Subcutaneous abdominal adipose tissue (tissue), 5 donors: Measurements from ENCODE around the gene ARID3A.
A peak's percentile ranks its signal among the peaks of the same experiment; 100 is the strongest.
"Not testable (repeated sequence)": the region's sequence is repeated elsewhere in the genome, so short reads cannot be mapped to it uniquely, and the experiment has no call there.

ENCODE experiments used
- H3K27ac ChIP-seq: one replicate; pipeline ENCODE4 v1.7.0; 2013; ENCODE audit warnings: low read depth, mild to moderate bottlenecking, inconsistent platforms, low read length, moderate library complexity
- H3K27me3 ChIP-seq, 5 donors: one replicate each; pipeline ENCODE4 v1.7.0; 2013; ENCODE audit warnings: low read length in 5 of 5, inconsistent platforms in 1 of 5; ENCODE audit not compliant: control insufficient read depth in 5 of 5, insufficient read depth in 4 of 5
- H3K36me3 ChIP-seq, 5 donors: one replicate each; pipeline ENCODE4 v1.7.0; 2013; ENCODE audit warnings: low read length in 5 of 5; ENCODE audit not compliant: control insufficient read depth in 5 of 5, insufficient read depth in 5 of 5
- H3K4me1 ChIP-seq, 5 donors: one replicate each; pipeline ENCODE4 v1.7.0; 2013; ENCODE audit warnings: low read length in 5 of 5, mild to moderate bottlenecking in 3 of 5, moderate library complexity in 1 of 5; ENCODE audit not compliant: control insufficient read depth in 5 of 5, insufficient read depth in 5 of 5
- H3K4me3 ChIP-seq, 5 donors: one replicate each; pipeline ENCODE4 v1.7.0; 2013; ENCODE audit warnings: low read length in 5 of 5, low read depth in 1 of 5
- H3K9ac ChIP-seq, 5 donors: one replicate each; pipeline ENCODE4 v1.7.0; 2013; ENCODE audit warnings: low read length in 5 of 5, mild to moderate bottlenecking in 4 of 5, moderate library complexity in 3 of 5
- H3K9me3 ChIP-seq, 5 donors: one replicate each; pipeline ENCODE4 v1.7.0; 2013; ENCODE audit warnings: low read length in 5 of 5; ENCODE audit not compliant: control insufficient read depth in 5 of 5
- donor health status: healthy.
- donor health status: healthy.
- donor health status: healthy.
- donor health status: healthy.
- donor health status: healthy.

ARID3A gene

DNA sequence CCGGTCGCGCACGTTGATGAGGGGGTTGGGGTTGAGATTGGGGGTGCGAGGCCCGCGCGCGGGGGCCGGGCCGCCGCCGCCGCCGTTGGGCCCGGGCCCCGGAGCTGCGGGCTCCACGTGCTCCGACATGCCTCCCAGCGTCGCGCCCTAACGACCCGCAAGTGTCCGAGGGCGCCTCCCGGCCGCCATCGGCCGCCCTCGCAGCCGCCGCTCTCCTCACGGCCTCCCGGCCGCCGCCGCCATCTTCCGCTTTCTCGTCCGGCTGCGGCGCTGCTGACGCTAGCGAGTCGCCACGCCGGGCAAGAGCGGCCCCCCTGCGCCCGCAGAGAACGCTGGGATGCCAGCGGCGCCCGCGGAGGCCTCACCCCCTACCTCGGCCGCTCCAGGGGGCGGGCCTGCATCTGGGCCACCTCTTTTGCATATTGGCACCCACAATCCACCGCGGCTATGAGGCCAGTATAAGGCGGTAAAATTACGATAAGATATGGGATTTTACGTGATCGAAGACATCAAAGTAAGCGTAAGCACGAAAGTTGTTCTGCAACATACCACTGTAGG, 95.1 kb downstream of the ARID3A start, which contains the start of gene TMEM259:
Gene TMEM259, minus strand, starts transcription at position 256 of the 558 bp plus-strand sequence. Its CDS starts 127 bp downstream, at position 129.
- Histone ChIP-seq H3K9me3 (no peaks in the 10 kb centered on the region), H3K36me3 (no peaks in the 10 kb centered on the region), H3K27me3 (no peaks in the 10 kb centered on the region), H3K9ac (peak within 1 kb of the TSS; percentile 63 to 96 (median 94)), H3K4me3 (peak within 1 kb of the TSS; percentile 80 to 94 (median 89)), H3K27ac (peak within 1 kb of the TSS; percentile 90), H3K4me1 (peaks cover 13 to 55% (median 48%) of the 10 kb centered on the region in 5 donors)

DNA sequence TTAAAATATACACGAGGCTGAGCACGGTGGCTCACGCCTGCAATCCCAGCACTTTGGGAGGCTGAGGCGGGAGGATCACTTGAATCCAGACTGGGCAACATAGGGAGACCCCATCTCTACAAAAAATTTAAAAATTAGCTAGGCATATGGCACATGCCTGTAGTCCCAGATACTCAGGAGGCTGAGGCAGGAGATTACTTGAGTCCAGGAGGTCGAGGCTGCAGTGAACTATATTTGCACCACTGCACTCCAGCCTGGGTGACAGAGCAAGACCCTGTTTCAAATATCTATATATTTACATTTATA, 98.0 kb downstream of the ARID3A start:
- H3K9ac ChIP-seq, H3K9me3 ChIP-seq, H3K4me3 ChIP-seq, H3K36me3 ChIP-seq, H3K27me3 ChIP-seq, H3K27ac ChIP-seq: not testable (repeated sequence)
- H3K4me1 ChIP-seq, result peaks cover 3 to 50% (median 44%) of the 10 kb centered on the region in 5 donors

DNA sequence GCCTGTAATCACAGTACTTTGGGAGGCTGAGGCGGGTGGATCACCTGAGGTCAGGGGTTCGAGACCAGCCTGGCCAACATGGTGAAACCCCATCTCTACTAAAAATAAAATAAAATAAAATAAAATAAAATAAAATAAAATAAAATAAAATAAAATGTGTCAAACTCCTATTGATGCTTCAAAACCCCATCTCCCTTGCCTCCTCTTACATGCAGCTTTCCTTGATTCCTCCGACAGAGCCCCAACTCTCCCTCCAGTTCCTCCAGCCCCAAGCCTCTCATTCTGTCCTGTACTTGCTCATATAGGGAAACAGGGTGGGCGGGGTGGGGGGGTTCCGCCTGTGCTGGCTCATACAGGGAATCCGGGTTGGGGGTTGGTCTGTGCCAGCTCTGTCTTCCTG, 99.2 kb downstream of the ARID3A start:
- not testable (repeated sequence) for H3K27ac ChIP-seq, H3K9me3 ChIP-seq, H3K4me3 ChIP-seq, H3K36me3 ChIP-seq, H3K9ac ChIP-seq, H3K27me3 ChIP-seq
- peaks cover 0 to 45% (median 37%) of the 10 kb centered on the region in 5 donors for H3K4me1 ChIP-seq
